CD4-positive, alpha-beta T cell treated with Interleukin-17A for 4 hours (primary cell): ENCODE measurements around the gene TPCN1.
"Not testable (repeated sequence)": the region's sequence is repeated elsewhere in the genome, so short reads cannot be mapped to it uniquely, and the experiment has no call there.

ENCODE experiments used
- DNase-seq: peaks from one replicate; pipeline ENCODE4 v3.0.0-alpha.2; 2020; ENCODE audit warnings: mixed read lengths

Gene TPCN1

DNA sequence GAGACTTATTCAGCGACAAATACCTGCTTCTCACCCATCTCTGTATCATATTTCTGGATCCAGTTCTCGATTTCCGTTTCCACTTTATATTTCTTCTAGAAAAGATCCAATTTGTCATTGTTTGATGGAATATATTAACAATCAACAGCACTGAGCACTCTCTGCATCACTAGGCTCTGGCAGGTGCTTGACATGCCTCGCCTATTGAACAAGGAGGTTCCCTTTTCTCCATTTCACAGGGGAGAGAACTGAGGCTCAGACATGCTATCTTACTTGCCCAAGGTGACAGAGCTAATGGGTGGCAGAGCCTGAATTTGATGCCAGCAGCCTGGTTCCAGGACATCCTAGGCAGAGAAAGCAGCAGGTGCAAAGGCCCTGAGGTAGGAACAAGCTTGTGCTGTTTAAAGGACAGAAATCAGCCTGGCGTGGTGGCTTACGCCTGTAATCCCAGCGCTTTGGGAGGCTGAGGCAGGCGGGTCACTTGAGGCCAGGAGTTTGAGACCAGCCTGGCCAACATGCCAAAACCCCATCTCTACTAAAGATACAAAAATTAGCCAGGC, 23.7 kb upstream of the TPCN1 start:
- DNase-seq = no peak

DNA sequence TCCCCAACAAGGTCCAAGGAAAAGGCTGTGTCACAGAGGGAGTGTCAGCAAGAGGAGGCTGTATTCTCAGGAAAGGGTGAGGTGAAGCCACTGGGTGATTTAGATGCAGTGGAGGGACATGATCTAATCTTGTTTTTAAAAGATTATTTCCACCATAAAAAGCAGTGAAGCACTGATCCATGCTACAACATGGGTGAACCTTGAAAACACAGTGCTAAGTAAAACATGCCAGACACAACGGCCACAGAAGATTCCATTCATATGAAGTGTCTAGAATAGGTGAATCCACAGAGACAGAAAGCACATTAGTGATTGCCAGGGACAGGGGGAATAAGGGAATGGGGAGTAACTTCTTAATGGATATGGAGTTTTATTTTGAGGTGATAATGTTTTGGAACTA, 23.0 kb upstream of the TPCN1 start:
- DNase-seq = no peak

DNA sequence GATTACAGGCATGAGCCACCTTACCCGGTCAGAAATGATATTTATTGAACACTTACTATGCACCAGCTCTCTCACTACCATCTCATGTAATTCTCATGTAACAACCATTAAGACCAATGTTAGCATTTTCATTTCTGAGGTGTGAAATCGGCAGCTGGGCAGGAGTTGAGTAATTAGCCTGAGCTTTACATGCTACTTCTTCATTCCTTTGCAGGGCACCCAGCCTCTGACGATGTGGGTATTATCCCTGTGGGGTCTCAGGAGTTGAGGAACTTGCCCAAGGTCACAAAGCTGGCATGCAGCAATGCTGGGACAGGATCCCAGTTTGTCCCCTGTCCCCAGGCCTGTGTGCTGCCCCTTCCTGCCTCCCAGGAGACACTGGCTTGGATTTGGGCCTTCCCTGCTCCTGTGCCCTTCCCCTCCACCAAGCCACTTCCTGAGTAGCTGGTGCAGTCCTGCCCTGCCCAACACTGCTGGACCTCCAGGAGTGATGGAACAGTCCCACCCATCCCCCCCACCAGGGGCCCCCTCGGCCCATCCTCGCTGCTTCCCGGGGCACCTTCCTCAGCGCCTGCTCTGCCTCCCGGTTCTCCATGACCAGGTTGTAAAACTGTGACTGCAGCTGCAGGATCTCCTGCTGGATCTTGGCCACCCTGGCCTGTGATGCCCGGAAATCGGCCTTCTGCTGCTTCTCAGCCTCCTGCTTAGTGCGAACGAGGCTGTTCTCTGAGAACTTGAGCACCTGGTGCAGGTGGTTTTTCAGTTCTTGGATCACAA, 21.1 kb upstream of the TPCN1 start:
- no peak for DNase-seq

GRCh38 chr12:113201187-113202177, 19.8 kb upstream of the TPCN1 start:
- DNase-seq = no peak

DNA sequence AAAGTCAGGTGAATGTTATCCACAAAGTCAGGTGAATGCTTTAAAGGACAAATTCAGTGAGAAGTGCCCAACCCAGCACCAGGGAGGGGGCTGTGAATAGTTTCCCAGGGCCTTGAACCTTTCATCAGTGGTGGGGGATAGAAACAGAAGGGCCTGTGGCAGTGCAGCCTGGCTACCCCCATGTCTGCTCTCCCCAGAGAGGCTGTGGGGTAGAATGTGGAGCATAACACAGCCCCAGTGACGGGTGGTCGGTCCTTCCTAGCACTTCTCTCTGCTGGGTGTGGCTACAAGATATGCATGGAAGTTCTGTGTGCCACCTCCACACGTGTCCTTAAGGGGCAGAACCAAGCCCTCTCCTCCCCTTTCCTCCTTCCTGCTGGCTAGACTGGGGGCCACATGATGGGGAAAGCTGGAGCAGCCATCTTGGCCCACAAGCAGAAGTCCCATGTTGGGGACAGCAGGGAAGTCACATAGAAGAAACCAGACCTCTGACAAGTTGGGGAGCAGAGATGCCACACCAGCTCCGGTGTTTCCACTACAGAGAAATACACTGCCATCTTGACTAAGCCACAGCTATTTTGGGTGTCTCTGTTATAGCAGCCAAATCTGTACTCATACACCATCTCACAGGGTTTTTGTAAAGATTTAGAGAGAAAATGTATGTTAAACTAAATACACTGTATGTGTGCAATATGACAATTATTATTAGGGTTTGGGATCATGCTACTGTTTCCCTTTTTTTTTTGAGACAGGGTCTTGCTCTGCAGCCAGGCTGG, 18.8 kb upstream of the TPCN1 start:
- DNase-seq = no peak

GRCh38 chr12:113203852-113204760, 17.2 kb upstream of the TPCN1 start:
- DNase-seq = no peak

- DNase-seq = no peak
These were observed 16.5 kb upstream of the TPCN1 start for GRCh38 chr12:113204804-113205203.

DNA sequence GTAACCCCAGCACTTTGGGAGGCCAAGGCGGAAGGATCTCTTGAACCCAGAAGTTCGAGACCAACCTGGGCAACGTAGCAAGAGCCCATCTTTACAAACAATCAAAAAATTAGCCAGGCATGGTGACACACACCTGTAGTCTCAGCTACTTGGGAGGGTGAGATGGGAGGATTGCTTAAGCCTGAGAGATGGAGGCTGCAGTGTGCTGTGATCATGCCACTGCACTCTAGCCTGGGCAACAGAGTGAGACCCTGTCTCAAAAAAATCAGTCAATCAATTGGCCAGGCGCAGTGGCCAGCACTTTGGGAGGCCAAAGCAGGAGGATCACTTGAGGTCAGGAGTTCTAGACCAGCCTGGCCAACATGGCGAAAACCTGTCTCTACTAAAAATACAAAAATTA, 14.5 kb upstream of the TPCN1 start:
- not testable (repeated sequence) for DNase-seq

- peak; percentile 35 for DNase-seq
These were observed 13.6 kb upstream of the TPCN1 start for GRCh38 chr12:113207613-113208040.

DNA sequence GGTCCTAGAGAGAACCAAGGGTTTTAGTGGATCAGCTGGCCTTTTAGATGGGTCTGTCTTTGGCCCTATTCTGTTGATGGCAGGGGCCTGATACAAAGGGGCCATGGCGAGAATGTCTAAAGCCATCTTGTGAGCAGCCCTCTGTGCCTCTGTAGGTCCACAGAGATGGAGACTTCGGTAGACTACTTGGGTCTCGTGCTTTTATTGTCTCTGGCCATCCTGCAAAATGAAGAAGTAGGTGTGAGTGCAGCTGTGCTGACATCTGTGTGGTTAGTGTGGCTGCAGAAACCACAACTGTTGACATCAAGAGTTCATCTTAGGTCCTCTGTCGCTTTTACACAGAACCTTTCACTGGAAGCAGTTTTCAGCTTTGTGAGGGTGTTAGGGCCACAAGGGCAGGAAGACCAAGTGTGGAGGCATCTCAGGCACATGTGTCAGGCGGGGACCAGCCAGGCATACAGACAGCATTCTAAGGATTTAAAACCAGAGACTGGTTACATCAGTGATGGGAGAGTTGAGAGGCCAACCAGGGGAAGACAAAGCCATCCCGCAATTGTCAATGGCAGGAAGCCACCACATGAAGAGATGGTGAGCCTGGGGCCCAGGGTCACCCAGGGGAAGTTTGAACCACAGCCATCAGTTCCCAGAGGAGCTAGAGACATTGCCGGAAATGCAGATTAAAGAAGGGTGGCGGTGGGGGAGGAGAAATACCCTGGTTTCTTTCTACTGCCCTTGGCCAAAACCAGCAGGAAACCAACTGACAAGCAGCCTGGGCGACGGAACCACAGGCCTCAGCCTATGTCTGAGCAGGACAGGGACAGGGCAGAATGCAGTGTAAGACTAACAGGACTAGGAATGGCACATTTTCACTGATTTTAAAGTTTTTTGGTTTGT, 13.0 kb upstream of the TPCN1 start:
- peak; percentile 47 for DNase-seq

DNA sequence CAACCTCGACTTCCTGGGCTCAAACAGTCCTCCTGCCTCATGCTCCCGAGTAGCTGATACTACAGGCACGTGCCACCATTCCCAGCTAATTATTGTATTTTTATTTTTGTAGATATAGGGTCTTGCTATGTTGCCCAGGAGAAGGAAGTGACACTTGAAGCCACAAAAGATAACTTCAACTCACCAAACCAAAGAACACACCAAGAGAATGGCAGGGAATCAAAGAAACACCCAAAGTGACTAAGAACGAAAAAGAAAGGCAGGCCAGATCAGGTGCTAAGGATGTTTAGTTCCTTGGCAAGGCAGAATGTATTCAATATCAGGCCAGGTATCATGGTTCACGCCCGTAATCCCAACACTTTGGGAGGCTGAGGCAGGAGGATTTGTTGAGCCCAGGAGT, 10.1 kb upstream of the TPCN1 start:
- no peak for DNase-seq

- DNase-seq = no peak
These were observed 6.3 kb upstream of the TPCN1 start for GRCh38 chr12:113214895-113215400.

DNA sequence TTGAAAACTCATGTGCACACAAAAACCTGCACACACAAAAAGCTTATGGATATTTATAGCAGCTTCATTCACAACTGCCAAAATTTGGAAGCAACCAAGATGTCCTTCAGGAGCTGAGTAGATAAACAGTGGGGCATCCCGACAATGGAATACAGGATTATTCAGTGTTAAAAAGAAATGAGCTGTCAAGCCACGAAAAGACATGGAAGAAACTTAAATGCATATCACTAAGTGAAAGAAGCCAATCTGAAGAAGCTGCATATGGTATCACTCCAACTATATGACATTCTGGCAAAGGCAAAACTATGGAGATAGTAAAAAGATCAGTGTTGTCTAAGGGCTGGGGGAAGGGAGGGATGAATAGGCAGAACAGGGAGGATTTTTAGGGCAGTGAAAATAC, 5.2 kb upstream of the TPCN1 start:
- DNase-seq = no peak

DNA sequence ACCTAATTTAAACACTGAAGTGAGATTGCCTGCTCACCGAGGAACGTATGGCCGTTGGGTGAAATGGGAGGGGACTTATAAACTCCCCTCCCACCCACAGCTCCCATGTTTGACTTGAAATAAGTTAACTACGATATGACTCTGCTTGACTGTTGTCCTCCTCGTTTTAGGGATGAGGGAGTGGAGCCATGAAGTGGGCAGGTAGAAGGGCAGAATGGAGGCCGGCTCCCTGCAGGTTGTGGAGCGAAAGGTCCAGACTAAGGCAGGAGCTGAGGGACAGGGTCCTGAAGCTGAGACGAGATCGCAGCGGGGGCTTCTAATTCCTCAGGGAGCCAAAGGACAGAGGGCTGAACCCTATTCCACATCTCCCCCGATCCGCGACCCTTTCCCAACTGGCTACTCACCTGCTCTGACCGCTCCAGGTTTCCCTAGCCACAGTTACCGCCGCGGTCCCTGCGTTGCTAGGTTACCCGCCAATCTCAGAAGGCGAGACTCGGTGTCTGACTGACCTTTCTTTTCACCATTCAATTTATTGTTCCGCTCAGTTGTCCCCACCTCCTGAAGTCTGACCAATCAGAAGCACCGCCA, 577 bp upstream of the TPCN1 start:
- no peak for DNase-seq

DNA sequence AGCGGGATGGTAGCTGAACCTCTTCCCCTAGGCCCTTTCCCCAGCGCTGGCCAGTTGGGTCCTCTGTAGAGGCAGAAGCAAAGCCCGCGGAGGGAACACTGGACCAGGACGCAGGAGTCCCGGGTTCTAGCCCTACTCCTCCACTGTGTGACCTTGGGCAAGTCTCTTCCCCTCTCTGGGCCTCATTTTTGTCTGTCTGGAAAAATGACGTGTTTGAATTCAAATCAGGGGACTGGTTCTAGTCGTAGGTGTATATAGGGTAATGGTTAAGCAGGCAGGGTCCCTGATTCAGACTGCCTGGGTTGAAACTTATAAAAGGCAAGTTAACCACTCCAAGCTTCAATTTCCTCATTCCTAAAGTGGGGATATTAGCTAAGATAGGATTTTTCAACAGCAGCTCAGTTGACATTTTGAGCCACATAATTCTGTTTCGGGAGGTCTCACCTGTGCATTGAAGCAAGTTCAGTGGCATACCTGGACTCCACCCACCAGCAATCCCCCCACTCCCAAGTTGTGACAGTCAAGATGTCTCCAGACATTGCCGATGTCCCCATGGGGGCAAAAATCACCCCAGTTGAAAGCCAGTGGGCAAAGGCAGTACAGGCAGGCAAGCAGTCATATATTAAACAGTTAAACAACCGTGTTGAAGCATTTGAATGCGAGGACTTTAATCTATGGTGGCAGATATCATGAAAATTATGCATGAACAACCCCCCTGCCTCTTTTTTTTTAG, 899 bp downstream of the TPCN1 start:
- peak; percentile 22 for DNase-seq

GRCh38 chr12:113222730-113223531, 1.7 kb downstream of the TPCN1 start:
- DNase-seq = peak; percentile 37

DNA sequence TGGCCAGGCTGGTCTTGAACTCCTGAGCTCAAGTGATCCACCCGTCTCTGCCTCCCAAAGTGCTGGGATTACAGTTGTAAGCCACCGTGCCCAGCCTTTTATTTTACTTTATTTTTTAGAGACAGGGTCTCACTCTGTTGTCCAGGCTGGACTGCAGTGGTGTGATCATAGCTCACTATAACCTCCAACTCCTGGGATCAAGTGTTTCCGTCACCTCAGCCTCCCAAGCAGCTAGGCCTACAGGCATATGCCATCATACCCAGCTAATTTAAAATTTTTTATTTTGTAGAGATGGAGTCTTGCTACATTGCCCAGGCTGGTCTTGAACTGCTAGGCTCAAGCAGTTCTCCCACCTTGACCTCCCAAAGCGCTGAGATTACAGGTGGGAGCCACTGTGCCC, 3.7 kb downstream of the TPCN1 start:
- DNase-seq = no peak
